ENCODE results near the gene CORO7.
"Not testable (repeated sequence)": the region's sequence is repeated elsewhere in the genome, so short reads cannot be mapped to it uniquely, and the experiment has no call there.

CORO7 gene

GRCh38 chr16:4347765-4348509, 68.5 kb downstream of the CORO7 start:
- Histone ChIP-seq H3K27me3 (no peaks in the 10 kb centered on the region), H3K4me2 (no peak overlapping the region), H3K27ac (no peak overlapping the region), H3K9ac (no peak overlapping the region), H4K20me1 (peaks cover 70% of the 10 kb centered on the region), H3K9me3 (no peaks in the 10 kb centered on the region), H3K4me1 (peaks cover 28% of the 10 kb centered on the region), H3K4me3 (no peak overlapping the region), H3K36me3 (peaks cover 56% of the 10 kb centered on the region)
- no peak for TF ChIP-seq Cebpa-rat (IDR thresholded peaks at IDR 0.05)

GRCh38 chr16:4347010-4347409, 69.4 kb downstream of the CORO7 start:
- Histone ChIP-seq H3K4me3 (no peak overlapping the region), H3K36me3 (peaks cover 62% of the 10 kb centered on the region), H3K4me1 (peaks cover 23% of the 10 kb centered on the region), H4K20me1 (peaks cover 75% of the 10 kb centered on the region), H3K27ac (no peak overlapping the region), H3K27me3 (no peaks in the 10 kb centered on the region), H3K9me3 (no peaks in the 10 kb centered on the region), H3K4me2 (no peak overlapping the region), H3K9ac (no peak overlapping the region)
- no peak for TF ChIP-seq Cebpa-rat (IDR thresholded peaks at IDR 0.05)

- H3K4me2 ChIP-seq, result no peak overlapping the region
- H3K4me3 ChIP-seq, result no peak overlapping the region
- no peaks in the 10 kb centered on the region for H3K27me3 ChIP-seq
- peaks cover 22% of the 10 kb centered on the region for H3K4me1 ChIP-seq
- H3K9ac ChIP-seq, result no peak overlapping the region
- TF ChIP-seq Cebpa-rat (IDR thresholded peaks at IDR 0.05), result no peak
- no peaks in the 10 kb centered on the region for H3K9me3 ChIP-seq
- no peak overlapping the region for H3K27ac ChIP-seq
- peaks cover 71% of the 10 kb centered on the region for H3K36me3 ChIP-seq
- H4K20me1 ChIP-seq, result peaks cover 84% of the 10 kb centered on the region
Measured at GRCh38 chr16:4345836-4346781, 70.3 kb downstream of the CORO7 start.

- H3K27ac ChIP-seq, result no peak overlapping the region
- H3K4me2 ChIP-seq, result no peak overlapping the region
- no peak overlapping the region for H3K9ac ChIP-seq
- no peak for TF ChIP-seq Cebpa-rat (IDR thresholded peaks at IDR 0.05)
- H4K20me1 ChIP-seq, result peaks cover 87% of the 10 kb centered on the region
- H3K27me3 ChIP-seq, result no peaks in the 10 kb centered on the region
- peaks cover 27% of the 10 kb centered on the region for H3K4me1 ChIP-seq
- H3K36me3 ChIP-seq, result peaks cover 80% of the 10 kb centered on the region
- H3K9me3 ChIP-seq, result no peaks in the 10 kb centered on the region
- H3K4me3 ChIP-seq, result no peak overlapping the region
Measured at GRCh38 chr16:4344983-4345835, 71.2 kb downstream of the CORO7 start.

- H3K4me2 ChIP-seq, H3K27me3 ChIP-seq, H3K27ac ChIP-seq, H3K9me3 ChIP-seq, H3K9ac ChIP-seq, H3K4me3 ChIP-seq: not testable (repeated sequence)
- peaks cover 27% of the 10 kb centered on the region for H3K4me1 ChIP-seq
- H3K36me3 ChIP-seq, result peaks cover 87% of the 10 kb centered on the region
- peaks cover 87% of the 10 kb centered on the region for H4K20me1 ChIP-seq
Measured at GRCh38 chr16:4344300-4344982, 72.0 kb downstream of the CORO7 start.

GRCh38 chr16:4342866-4343744, 73.3 kb downstream of the CORO7 start:
- no peaks in the 10 kb centered on the region for H3K27me3 ChIP-seq
- no peak overlapping the region for H3K9ac ChIP-seq
- no peak overlapping the region for H3K27ac ChIP-seq
- no peak for TF ChIP-seq Cebpa-rat (IDR thresholded peaks at IDR 0.05)
- no peak overlapping the region for H3K4me2 ChIP-seq
- no peaks in the 10 kb centered on the region for H3K9me3 ChIP-seq
- peaks cover 26% of the 10 kb centered on the region for H3K4me1 ChIP-seq
- peaks cover 87% of the 10 kb centered on the region for H4K20me1 ChIP-seq
- H3K36me3 ChIP-seq, result peaks cover 88% of the 10 kb centered on the region
- no peak overlapping the region for H3K4me3 ChIP-seq

GRCh38 chr16:4341250-4341649, 75.1 kb downstream of the CORO7 start:
- Histone ChIP-seq H3K4me3 (no peak overlapping the region), H3K9me3 (no peaks in the 10 kb centered on the region), H3K4me1 (peaks cover 35% of the 10 kb centered on the region), H4K20me1 (peaks cover 83% of the 10 kb centered on the region), H3K4me2 (no peak overlapping the region), H3K27me3 (no peaks in the 10 kb centered on the region), H3K9ac (peak overlapping the region; percentile 25; the same call in 1 of the 2 replicates), H3K36me3 (peaks cover 89% of the 10 kb centered on the region), H3K27ac (peak overlapping the region; percentile 26; the same call in 1 of the 2 replicates)
- TF ChIP-seq Cebpa-rat (IDR thresholded peaks at IDR 0.05), result no peak

GRCh38 chr16:4340443-4340842, 76.0 kb downstream of the CORO7 start:
- H3K27ac ChIP-seq, result peak overlapping the region; percentile 41; the same call in 1 of the 2 replicates
- H4K20me1 ChIP-seq, result peaks cover 83% of the 10 kb centered on the region
- H3K36me3 ChIP-seq, result peaks cover 89% of the 10 kb centered on the region
- no peaks in the 10 kb centered on the region for H3K27me3 ChIP-seq
- no peak for TF ChIP-seq Cebpa-rat (IDR thresholded peaks at IDR 0.05)
- 0 out of 2 replicates have a peak overlapping the region, but pooled peaks have one; percentile 25 for H3K9ac ChIP-seq
- H3K4me2 ChIP-seq, result peak overlapping the region; percentile 49
- no peak overlapping the region for H3K4me3 ChIP-seq
- H3K9me3 ChIP-seq, result no peaks in the 10 kb centered on the region
- H3K4me1 ChIP-seq, result peaks cover 36% of the 10 kb centered on the region

Measured in BLaER1 (cell line).